Nephron progenitor cell (in vitro differentiated cells): ENCODE measurements around the gene PON3.
A peak's percentile ranks its signal among the peaks of the same experiment; 100 is the strongest.

Source experiments
- DNase-seq: peaks from one replicate; pipeline ENCODE4 v3.0.0; 2021
- H3K27ac Mint-ChIP-seq: 2 replicates; pipeline ENCODE4 v1.8.0; 2021; ENCODE audit warnings: mild to moderate bottlenecking, moderate library complexity, mixed read lengths
- H3K27me3 Mint-ChIP-seq: 2 replicates; pipeline ENCODE4 v1.8.0; 2021; ENCODE audit warnings: mild to moderate bottlenecking, low read depth, mixed read lengths; ENCODE audit not compliant: poor library complexity
- H3K36me3 Mint-ChIP-seq: 2 replicates; pipeline ENCODE4 v1.8.0; 2021; ENCODE audit warnings: low read depth, mixed read lengths
- H3K4me1 Mint-ChIP-seq: 2 replicates; pipeline ENCODE4 v1.8.0; 2021; ENCODE audit warnings: mixed read lengths
- H3K4me3 Mint-ChIP-seq: 2 replicates; pipeline ENCODE4 v1.8.0; 2021; ENCODE audit warnings: mild to moderate bottlenecking, moderate library complexity, mixed read lengths
- H3K9me3 Mint-ChIP-seq: 2 replicates; pipeline ENCODE4 v1.8.0; 2021; ENCODE audit warnings: mild to moderate bottlenecking, moderate library complexity, mixed read lengths
- TF ChIP-seq, protein P1 (sequence below): fragments of 200-600 bp; sonication (generic); IDR thresholded peaks from 2 replicates; pipeline ENCODE4 v1.5.0; 2021; ENCODE audit warnings: antibody characterized with exemption

PON3 gene

DNA sequence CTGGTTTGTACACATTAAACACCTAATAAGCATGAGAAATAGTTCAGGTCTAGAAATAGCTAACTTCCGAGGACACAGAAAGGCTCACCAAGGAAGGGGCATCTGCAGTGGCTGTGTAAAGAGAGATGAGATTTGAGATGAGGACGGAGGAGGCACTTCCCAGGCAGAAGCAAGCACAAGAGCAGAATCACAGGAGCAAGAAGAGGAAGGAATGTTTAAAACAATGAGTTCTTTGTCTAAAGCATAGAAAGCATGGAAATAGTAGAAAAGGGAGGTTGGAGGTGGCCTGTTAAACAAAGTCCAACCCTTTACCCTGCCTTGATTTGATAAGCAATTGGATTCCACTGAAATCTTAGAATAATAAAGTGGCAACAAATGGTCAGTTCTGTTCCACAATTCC is 11.6 kb upstream of the PON3 start:
- H3K27ac Mint-ChIP-seq, result peak overlapping the region; percentile 69
- TF ChIP-seq, protein P1, sequence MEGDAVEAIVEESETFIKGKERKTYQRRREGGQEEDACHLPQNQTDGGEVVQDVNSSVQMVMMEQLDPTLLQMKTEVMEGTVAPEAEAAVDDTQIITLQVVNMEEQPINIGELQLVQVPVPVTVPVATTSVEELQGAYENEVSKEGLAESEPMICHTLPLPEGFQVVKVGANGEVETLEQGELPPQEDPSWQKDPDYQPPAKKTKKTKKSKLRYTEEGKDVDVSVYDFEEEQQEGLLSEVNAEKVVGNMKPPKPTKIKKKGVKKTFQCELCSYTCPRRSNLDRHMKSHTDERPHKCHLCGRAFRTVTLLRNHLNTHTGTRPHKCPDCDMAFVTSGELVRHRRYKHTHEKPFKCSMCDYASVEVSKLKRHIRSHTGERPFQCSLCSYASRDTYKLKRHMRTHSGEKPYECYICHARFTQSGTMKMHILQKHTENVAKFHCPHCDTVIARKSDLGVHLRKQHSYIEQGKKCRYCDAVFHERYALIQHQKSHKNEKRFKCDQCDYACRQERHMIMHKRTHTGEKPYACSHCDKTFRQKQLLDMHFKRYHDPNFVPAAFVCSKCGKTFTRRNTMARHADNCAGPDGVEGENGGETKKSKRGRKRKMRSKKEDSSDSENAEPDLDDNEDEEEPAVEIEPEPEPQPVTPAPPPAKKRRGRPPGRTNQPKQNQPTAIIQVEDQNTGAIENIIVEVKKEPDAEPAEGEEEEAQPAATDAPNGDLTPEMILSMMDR, result no peak
- H3K9me3 Mint-ChIP-seq, result no peaks in the 10 kb centered on the region
- H3K27me3 Mint-ChIP-seq, result no peaks in the 10 kb centered on the region
- peaks cover 61% of the 10 kb centered on the region for H3K36me3 Mint-ChIP-seq
- peaks cover 8% of the 10 kb centered on the region for H3K4me1 Mint-ChIP-seq
- H3K4me3 Mint-ChIP-seq, result no peak overlapping the region
- no peak for DNase-seq

GRCh38 chr7:95405800-95406199 is 9.6 kb upstream of the PON3 start:
- no peak for DNase-seq
- Mint-ChIP-seq H3K9me3 (no peaks in the 10 kb centered on the region), H3K4me3 (no peak overlapping the region), H3K36me3 (peaks cover 42% of the 10 kb centered on the region), H3K4me1 (peaks cover 8% of the 10 kb centered on the region), H3K27me3 (no peaks in the 10 kb centered on the region), H3K27ac (no peak overlapping the region)
- TF ChIP-seq, protein P1, result no peak

DNA sequence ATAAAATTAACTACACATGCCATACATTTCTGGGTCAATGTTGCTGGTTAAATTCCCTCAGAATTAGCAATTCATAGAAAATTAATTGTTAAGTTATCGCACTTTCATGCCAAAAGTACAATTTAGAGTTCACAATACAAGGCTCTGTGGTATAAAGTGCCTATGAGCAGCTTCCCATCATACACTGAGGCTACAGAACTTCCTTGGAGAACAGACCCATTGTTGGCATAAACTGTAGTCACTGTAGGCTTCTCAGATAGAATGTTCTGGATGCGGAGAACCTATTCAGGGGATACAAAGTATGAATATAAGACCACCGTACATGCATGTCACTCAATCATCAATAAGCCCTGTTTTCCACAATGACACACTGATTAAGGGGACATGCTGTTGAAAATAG is 9.0 kb upstream of the PON3 start:
- no peaks in the 10 kb centered on the region for H3K9me3 Mint-ChIP-seq
- peaks cover 8% of the 10 kb centered on the region for H3K4me1 Mint-ChIP-seq
- DNase-seq, result no peak
- peaks cover 36% of the 10 kb centered on the region for H3K36me3 Mint-ChIP-seq
- H3K27me3 Mint-ChIP-seq, result no peaks in the 10 kb centered on the region
- TF ChIP-seq, protein P1, result no peak
- no peak overlapping the region for H3K4me3 Mint-ChIP-seq
- H3K27ac Mint-ChIP-seq, result no peak overlapping the region

- H3K4me1 Mint-ChIP-seq, result peaks cover 13% of the 10 kb centered on the region
- no peak for DNase-seq
- peaks cover 30% of the 10 kb centered on the region for H3K36me3 Mint-ChIP-seq
- H3K4me3 Mint-ChIP-seq, result no peak overlapping the region
- H3K27me3 Mint-ChIP-seq, result no peaks in the 10 kb centered on the region
- H3K9me3 Mint-ChIP-seq, result no peaks in the 10 kb centered on the region
- TF ChIP-seq, protein P1, result no peak
- no peak overlapping the region for H3K27ac Mint-ChIP-seq
Observed at GRCh38 chr7:95404316-95404865, 8.2 kb upstream of the PON3 start.

DNA sequence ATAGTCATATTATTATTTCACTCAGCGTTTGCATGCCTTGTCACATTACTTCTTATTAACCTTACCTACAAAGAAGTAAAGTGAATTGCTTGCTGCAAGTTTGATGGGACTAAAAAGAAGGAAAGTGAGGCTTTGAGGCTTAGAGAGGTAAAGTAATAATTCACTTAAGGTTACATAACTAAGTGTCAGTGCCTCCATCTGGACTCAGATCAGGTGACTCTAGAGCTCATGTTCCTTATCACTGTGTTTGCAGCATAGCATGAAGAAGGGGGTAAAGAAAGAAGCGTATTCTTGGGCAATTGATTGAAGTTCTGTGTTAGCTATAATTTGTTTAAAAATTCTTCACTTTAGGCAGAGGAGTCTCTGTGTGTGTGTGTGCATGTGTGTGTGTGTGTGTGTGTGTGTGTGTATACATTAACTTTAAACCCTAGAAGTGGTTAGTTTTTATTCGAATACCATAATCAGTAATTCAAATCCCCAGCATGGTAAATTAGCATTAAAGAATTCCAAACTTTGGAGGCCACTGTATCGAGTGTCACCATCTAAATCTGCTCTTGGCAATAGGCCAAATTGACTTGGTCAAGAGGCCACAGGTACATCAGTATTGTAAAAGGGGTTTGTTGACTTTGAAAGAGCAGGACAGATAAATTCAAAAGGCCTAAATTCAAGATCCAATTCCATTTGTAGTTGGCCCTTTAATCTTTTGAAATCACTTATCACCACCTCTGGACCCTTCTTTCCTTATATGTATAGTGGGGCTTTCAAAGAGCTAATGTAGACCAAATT is 2.2 kb upstream of the PON3 start:
- Mint-ChIP-seq H3K27me3 (peaks cover 12% of the 10 kb centered on the region), H3K36me3 (peaks cover 4% of the 10 kb centered on the region), H3K4me1 (peaks cover 22% of the 10 kb centered on the region), H3K4me3 (no peak overlapping the region), H3K27ac (no peak overlapping the region), H3K9me3 (peaks cover 9% of the 10 kb centered on the region)
- TF ChIP-seq, protein P1, result no peak
- DNase-seq, result no peak

DNA sequence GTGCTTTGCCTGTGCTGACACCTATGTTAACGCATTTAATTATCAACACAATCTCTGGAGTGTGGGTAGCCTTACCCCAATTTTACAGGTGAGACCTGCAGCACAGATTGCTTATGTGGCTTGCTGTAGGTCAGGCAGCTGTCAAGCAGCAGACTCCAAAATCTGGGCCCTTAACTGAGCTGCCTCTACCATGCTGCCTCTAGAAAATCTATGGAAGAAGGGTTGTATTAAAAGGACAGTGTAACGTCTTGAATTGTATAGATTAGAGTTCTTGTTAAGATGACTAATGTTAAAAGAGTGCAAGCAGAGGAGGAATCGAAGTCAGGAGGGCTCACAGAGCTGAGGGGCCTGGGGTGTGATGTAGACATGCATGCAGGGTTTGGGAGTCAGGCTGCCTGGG is 1.2 kb upstream of the PON3 start:
- TF ChIP-seq, protein P1, result no peak
- Mint-ChIP-seq H3K4me3 (no peak overlapping the region), H3K27ac (no peak overlapping the region), H3K4me1 (peaks cover 22% of the 10 kb centered on the region), H3K36me3 (peaks cover 4% of the 10 kb centered on the region), H3K9me3 (peaks cover 9% of the 10 kb centered on the region), H3K27me3 (peaks cover 15% of the 10 kb centered on the region)
- no peak for DNase-seq
